ENCODE measurements around the gene PDIA5. TPM values are rescaled to one million over a fixed set of nuclear protein-coding genes. Genes with fewer than 3 reads are reported as not detected.
A peak's percentile ranks its signal among the peaks of the same experiment; 100 is the strongest.

PDIA5 gene
- total and polyA plus RNA-seq, 11 donors: 3.3 to 16.3 (median 6.4) TPM

- no peaks in the 10 kb centered on the region for H3K36me3 ChIP-seq
- H3K4me1 ChIP-seq: peaks cover 0 to 34% (median 22%) of the 10 kb centered on the region in 12 donors
- H3K27me3 ChIP-seq: peaks cover 0 to 65% (median 11%) of the 10 kb centered on the region in 9 donors
- TF ChIP-seq POLR2A (IDR thresholded peaks at IDR 0.05) (no peak), CTCF (IDR thresholded peaks at IDR 0.05) (peak; percentile 29 to 72 (median 56))
- 2 to 4% (median 3%) methylated on average over 21 of the region's 21 CpGs for WGBS, 4 donors
- intact Hi-C loops (cut with DNase I): loop anchor here (1.0 to 10.0 kb wide), 10 partner anchors 84 to 526 kb away; partner anchors contain the start of gene SEC22A (in 1 of the 10)
- H3K4me3 ChIP-seq: peak overlapping the region; percentile 45 to 82 (median 68)
- DNase-seq (peak in 3 of 5 donors; percentile 34 to 46 (median 37)), ATAC-seq (peak in 2 of 4 donors; percentile 51 to 56)
- no peaks in the 10 kb centered on the region for H3K9me3 ChIP-seq
- H3K27ac ChIP-seq: peak overlapping the region in 9 of 12 donors; percentile 5 to 73 (median 51)
Observed at GRCh38 chr3:123028233-123028828, 38.5 kb upstream of the PDIA5 start.

DNA sequence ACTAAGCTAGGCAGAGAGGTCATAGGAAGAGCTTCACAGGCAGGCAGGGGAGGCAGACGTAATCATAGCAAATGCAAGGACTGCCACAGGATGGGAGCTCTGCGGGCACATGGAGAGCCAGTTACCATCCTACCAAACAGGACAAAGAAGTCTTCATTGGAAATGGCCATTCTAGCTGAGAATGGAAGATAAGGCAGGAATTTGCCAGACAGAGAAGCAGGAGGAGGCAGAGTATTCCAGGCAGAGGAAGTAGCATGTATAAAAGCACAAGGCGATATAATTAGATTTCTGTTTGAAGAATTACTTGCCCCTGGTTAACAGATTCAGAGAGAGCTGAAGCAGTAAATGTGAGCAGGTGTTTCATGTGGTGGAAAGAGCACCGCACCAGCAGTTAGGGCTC, 35.8 kb upstream of the PDIA5 start:
- Histone ChIP-seq H3K27ac (no peak overlapping the region), H3K36me3 (no peaks in the 10 kb centered on the region), H3K4me3 (no peak overlapping the region), H3K27me3 (peaks cover 0 to 43% (median 11%) of the 10 kb centered on the region in 9 donors), H3K9me3 (no peaks in the 10 kb centered on the region), H3K4me1 (peaks cover 0 to 31% (median 21%) of the 10 kb centered on the region in 12 donors)
- WGBS, 4 donors: 53 to 69% (median 57%) methylated on average over 4 of the region's 4 CpGs
- TF ChIP-seq POLR2A (IDR thresholded peaks at IDR 0.05): no peak
- no peak for TF ChIP-seq CTCF (IDR thresholded peaks at IDR 0.05)
- intact Hi-C loops (cut with DNase I): loop anchor here in 2 of 10 donors (10.0 kb wide), 2 partner anchors 174 to 224 kb away; partner anchors contain the start of gene SEC22A (in 1 of the 2)
- DNase-seq: no peak
- ATAC-seq: no peak

GRCh38 chr3:123032057-123032456, 34.8 kb upstream of the PDIA5 start:
- H3K4me1 ChIP-seq: peaks cover 0 to 26% (median 15%) of the 10 kb centered on the region in 12 donors
- ATAC-seq (no peak), DNase-seq (no peak)
- peaks cover 0 to 33% (median 3%) of the 10 kb centered on the region in 9 donors for H3K27me3 ChIP-seq
- TF ChIP-seq CTCF (IDR thresholded peaks at IDR 0.05) (no peak), POLR2A (IDR thresholded peaks at IDR 0.05) (no peak)
- H3K27ac ChIP-seq: no peak overlapping the region
- 78 to 91% (median 85%) methylated on average over 3 of the region's 3 CpGs for WGBS, 4 donors
- intact Hi-C loops (cut with DNase I): loop anchor here in 2 of 10 donors (10.0 kb wide), 2 partner anchors 173 to 223 kb away; partner anchors contain the start of gene SEC22A (in 1 of the 2)
- H3K9me3 ChIP-seq: no peaks in the 10 kb centered on the region
- no peaks in the 10 kb centered on the region for H3K36me3 ChIP-seq
- H3K4me3 ChIP-seq: no peak overlapping the region

GRCh38 chr3:123034120-123034519, 32.7 kb upstream of the PDIA5 start:
- Histone ChIP-seq H3K27me3 (peaks cover 0 to 14% (median 0%) of the 10 kb centered on the region in 9 donors), H3K27ac (no peak overlapping the region), H3K9me3 (no peaks in the 10 kb centered on the region), H3K4me1 (peaks cover 0 to 15% (median 0%) of the 10 kb centered on the region in 12 donors), H3K4me3 (no peak overlapping the region), H3K36me3 (no peaks in the 10 kb centered on the region)
- ATAC-seq (no peak), DNase-seq (no peak)
- 88 to 92% (median 92%) methylated on average over 5 of the region's 5 CpGs for WGBS, 4 donors
- no peak for TF ChIP-seq CTCF (IDR thresholded peaks at IDR 0.05)
- TF ChIP-seq POLR2A (IDR thresholded peaks at IDR 0.05): no peak
- intact Hi-C loops (cut with DNase I): loop anchor here in 2 of 10 donors (10.0 kb wide), 2 partner anchors 171 to 221 kb away; partner anchors contain the start of gene SEC22A (in 1 of the 2)

Data from heart left ventricle (tissue), 16 donors.